HepG2 (cell line): ENCODE measurements around the gene HDLBP. TPM values are rescaled to one million over a fixed set of nuclear protein-coding genes. Genes with fewer than 3 reads are reported as not detected.

Source experiments
- FOXO1 ChIP-seq: sonication (generic); formaldehyde crosslinking; IDR thresholded peaks from 2 replicates; pipeline ENCODE4 v1.4.0; 2020; ENCODE audit warnings: missing genetic modification reagents
- MAZ ChIP-seq, 2 experiments: sonication (generic) in 1 of 2; formaldehyde crosslinking in 1 of 2; IDR thresholded peaks; 2 replicates each; pipeline versions ENCODE4 v1.5.0 to v1.6.1; 2012 to 2020; ENCODE audit warnings: low read depth in 2 of 2, mild to moderate bottlenecking in 2 of 2, borderline replicate concordance in 1 of 2, improper control_type of control experiment in 1 of 2, low read length in 1 of 2, missing genetic modification reagents in 1 of 2, moderate library complexity in 1 of 2
- NCOA1 ChIP-seq: sonication (generic); formaldehyde crosslinking; IDR thresholded peaks from 2 replicates; pipeline ENCODE4 v1.9.0; 2021; ENCODE audit warnings: missing genetic modification reagents
- NR2F1 ChIP-seq, 2 experiments: fragments of 450-650 bp in 1 of 2; formaldehyde crosslinking in 1 of 2; IDR thresholded peaks; 2 replicates each; pipeline versions ENCODE4 v1.5.0 to v1.6.1; 2016 to 2020; ENCODE audit warnings: mild to moderate bottlenecking in 1 of 2, missing compliant biosample characterization in 1 of 2, missing genetic modification reagents in 1 of 2, moderate library complexity in 1 of 2
- ZKSCAN8 ChIP-seq: IDR thresholded peaks from 2 replicates; pipeline ENCODE4 v1.6.1; 2016; ENCODE audit warnings: borderline replicate concordance, missing genetic modification reagents, missing compliant biosample characterization
- ZNF235 ChIP-seq: sonication (generic); formaldehyde crosslinking; IDR thresholded peaks from 2 replicates; pipeline ENCODE4 v1.8.1; 2023; ENCODE audit warnings: mild to moderate bottlenecking, missing genetic modification reagents, borderline replicate concordance
- ZNF33B ChIP-seq: sonication (generic); formaldehyde crosslinking; IDR thresholded peaks from 2 replicates; pipeline ENCODE4 v1.5.1; 2020; ENCODE audit warnings: mild to moderate bottlenecking, missing genetic modification reagents
- polyA plus RNA-seq, 8 experiments: library from polyadenylated mRNA; depleted of rRNA in 3 of 8; stranded (reverse) in 7 of 8; unstranded in 1 of 8; fragments of >200 nt; fragmentation: Illumina TruSeq in 4 of 8; extraction: Trizol in 4 of 8; gene quantifications; 2 replicates each; pipeline versions ENCODE4 v1.2.1 to v1.2.3, GENCODE V29; 2011 to 2016; ENCODE audit warnings: low read depth in 4 of 8, missing spikeins in 1 of 8, mixed read lengths in 1 of 8; ENCODE audit not compliant: insufficient read depth in 1 of 8
- total RNA-seq, 5 experiments: library from RNA; depleted of rRNA; stranded (reverse); fragments of >200 nt; fragmentation: Illumina TruSeq; extraction: Trizol; gene quantifications; 2 replicates each; pipeline ENCODE4 v1.2.3, GENCODE V29; 2016; ENCODE audit warnings: low read depth in 1 of 5
- TF ChIP-seq, protein P1 (sequence below): sonication (generic); formaldehyde crosslinking; IDR thresholded peaks from 2 replicates; pipeline ENCODE4 v1.5.0; 2020; ENCODE audit warnings: mild to moderate bottlenecking, missing genetic modification reagents
- TF ChIP-seq, protein P2 (sequence below): sonication (generic); formaldehyde crosslinking; IDR thresholded peaks from one replicate; pipeline ENCODE4 v1.5.1; 2020; ENCODE audit warnings: mild to moderate bottlenecking, missing genetic modification reagents; ENCODE audit errors: not compliant biosample characterization
- TF ChIP-seq, protein P3 (sequence below): sonication (generic); formaldehyde crosslinking; IDR thresholded peaks from 2 replicates; pipeline ENCODE4 v1.5.1; 2020; ENCODE audit warnings: mild to moderate bottlenecking, missing genetic modification reagents, moderate library complexity

HDLBP gene
- total and polyA plus RNA-seq, 2 of the 13 experiments (the other 11 are each of a cell fraction or from before 2014, with no cell fraction given), result 464 to 707 TPM

DNA sequence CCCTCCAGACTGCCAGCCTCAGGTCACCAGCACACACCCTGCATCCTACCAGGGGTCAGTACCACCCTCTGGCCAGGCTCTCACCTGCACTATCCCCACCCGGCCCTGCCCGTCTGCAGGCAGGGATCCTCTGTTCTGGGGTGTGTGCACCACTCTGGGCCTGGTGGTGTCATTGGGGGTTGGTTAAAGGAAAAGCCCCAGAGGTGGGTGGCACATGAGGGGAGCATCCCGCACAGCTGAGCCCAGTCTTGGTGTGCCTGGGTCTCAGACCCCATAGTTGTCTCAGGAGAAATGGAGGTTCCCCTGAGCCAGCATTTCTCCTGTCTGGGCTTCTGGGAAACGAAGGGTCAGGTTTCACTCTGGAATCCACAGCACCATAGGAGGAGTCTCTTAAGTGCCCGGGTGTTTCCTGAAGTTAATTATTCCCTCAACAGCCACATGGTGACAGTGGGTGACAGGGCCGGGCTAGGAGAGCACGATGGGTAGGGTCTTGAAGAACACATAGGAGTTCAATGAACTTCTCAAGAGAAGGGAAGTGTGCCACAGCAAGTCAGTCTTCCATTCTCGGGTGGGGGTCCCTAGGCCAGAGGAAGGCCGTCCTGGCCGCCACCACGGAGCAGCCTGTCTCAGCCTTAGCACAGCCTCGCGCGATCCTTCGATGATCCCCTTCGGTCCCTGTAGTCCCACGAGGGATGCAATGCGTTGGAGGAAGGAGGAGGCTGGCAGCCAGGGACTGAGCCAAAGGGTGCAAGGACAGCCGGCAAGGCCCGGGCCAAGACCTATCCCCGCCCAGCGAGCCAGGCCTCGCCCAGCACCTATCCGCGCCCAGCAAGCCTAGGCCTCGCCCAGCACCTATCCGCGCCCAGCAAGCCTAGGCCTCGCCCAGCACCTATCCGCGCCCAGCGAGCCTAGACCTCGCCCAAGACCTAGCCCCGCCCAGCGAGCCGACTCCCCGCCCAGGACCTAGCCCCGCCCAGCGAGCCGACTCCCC lies 39.5 kb upstream of the HDLBP start (continued):
- TF ChIP-seq, protein P1, sequence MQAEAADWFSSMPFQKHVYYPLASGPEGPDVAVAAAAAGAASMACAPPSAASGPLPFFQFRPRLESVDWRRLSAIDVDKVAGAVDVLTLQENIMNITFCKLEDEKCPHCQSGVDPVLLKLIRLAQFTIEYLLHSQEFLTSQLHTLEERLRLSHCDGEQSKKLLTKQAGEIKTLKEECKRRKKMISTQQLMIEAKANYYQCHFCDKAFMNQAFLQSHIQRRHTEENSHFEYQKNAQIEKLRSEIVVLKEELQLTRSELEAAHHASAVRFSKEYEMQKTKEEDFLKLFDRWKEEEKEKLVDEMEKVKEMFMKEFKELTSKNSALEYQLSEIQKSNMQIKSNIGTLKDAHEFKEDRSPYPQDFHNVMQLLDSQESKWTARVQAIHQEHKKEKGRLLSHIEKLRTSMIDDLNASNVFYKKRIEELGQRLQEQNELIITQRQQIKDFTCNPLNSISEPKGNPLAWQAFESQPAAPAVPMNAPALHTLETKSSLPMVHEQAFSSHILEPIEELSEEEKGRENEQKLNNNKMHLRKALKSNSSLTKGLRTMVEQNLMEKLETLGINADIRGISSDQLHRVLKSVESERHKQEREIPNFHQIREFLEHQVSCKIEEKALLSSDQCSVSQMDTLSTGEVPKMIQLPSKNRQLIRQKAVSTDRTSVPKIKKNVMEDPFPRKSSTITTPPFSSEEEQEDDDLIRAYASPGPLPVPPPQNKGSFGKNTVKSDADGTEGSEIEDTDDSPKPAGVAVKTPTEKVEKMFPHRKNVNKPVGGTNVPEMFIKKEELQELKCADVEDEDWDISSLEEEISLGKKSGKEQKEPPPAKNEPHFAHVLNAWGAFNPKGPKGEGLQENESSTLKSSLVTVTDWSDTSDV, result 0 out of 2 replicates have a peak, but pooled peaks have one; percentile 41
- TF ChIP-seq NR2F1 (CRISPR knock-in tag; IDR thresholded peaks at IDR 0.05) (no peak), MAZ (IDR thresholded peaks at IDR 0.05; ENCODE audit: borderline replicate concordance, low read depth, low read length) (no peak), MAZ (CRISPR knock-in tag; IDR thresholded peaks at IDR 0.05; ENCODE audit: low read depth) (peak; percentile 40), ZNF235 (CRISPR knock-in tag) (no peak), NCOA1 (CRISPR knock-in tag) (no peak), ZNF33B (CRISPR knock-in tag) (no peak), ZKSCAN8 (CRISPR knock-in tag) (peak; percentile 33; the same call in 1 of the 2 replicates), FOXO1 (CRISPR knock-in tag) (peak; percentile 36; the same call in 1 of the 2 replicates)
- TF ChIP-seq, protein P2, sequence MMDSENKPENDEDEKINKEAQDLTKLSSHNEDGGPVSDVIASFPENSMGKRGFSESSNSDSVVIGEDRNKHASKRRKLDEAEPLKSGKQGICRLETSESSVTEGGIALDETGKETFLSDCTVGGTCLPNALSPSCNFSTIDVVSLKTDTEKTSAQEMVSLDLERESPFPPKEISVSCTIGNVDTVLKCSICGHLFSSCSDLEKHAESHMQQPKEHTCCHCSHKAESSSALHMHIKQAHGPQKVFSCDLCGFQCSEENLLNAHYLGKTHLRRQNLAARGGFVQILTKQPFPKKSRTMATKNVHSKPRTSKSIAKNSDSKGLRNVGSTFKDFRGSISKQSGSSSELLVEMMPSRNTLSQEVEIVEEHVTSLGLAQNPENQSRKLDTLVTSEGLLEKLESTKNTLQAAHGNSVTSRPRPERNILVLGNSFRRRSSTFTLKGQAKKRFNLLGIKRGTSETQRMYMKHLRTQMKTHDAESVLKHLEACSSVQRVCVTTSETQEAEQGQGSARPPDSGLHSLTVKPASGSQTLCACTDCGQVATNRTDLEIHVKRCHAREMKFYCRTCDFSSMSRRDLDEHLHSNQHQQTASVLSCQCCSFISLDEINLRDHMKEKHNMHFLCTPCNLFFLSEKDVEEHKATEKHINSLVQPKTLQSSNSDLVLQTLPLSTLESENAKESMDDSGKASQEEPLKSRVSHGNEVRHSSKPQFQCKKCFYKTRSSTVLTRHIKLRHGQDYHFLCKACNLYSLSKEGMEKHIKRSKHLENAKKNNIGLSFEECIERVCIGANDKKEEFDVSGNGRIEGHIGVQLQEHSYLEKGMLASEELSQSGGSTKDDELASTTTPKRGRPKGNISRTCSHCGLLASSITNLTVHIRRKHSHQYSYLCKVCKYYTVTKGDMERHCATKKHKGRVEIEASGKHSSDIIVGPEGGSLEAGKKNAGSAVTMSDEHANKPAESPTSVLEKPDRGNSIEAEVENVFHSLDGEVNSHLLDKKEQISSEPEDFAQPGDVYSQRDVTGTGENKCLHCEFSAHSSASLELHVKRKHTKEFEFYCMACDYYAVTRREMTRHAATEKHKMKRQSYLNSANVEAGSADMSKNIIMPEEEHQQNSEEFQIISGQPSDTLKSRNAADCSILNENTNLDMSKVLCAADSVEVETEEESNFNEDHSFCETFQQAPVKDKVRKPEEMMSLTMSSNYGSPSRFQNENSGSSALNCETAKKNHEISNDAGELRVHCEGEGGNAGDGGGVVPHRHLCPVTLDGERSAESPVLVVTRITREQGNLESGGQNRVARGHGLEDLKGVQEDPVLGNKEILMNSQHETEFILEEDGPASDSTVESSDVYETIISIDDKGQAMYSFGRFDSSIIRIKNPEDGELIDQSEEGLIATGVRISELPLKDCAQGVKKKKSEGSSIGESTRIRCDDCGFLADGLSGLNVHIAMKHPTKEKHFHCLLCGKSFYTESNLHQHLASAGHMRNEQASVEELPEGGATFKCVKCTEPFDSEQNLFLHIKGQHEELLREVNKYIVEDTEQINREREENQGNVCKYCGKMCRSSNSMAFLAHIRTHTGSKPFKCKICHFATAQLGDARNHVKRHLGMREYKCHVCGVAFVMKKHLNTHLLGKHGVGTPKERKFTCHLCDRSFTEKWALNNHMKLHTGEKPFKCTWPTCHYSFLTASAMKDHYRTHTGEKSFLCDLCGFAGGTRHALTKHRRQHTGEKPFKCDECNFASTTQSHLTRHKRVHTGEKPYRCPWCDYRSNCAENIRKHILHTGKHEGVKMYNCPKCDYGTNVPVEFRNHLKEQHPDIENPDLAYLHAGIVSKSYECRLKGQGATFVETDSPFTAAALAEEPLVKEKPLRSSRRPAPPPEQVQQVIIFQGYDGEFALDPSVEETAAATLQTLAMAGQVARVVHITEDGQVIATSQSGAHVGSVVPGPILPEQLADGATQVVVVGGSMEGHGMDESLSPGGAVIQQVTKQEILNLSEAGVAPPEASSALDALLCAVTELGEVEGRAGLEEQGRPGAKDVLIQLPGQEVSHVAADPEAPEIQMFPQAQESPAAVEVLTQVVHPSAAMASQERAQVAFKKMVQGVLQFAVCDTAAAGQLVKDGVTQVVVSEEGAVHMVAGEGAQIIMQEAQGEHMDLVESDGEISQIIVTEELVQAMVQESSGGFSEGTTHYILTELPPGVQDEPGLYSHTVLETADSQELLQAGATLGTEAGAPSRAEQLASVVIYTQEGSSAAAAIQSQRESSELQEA (CRISPR knock-in tag), result no peak
- TF ChIP-seq, protein P3, sequence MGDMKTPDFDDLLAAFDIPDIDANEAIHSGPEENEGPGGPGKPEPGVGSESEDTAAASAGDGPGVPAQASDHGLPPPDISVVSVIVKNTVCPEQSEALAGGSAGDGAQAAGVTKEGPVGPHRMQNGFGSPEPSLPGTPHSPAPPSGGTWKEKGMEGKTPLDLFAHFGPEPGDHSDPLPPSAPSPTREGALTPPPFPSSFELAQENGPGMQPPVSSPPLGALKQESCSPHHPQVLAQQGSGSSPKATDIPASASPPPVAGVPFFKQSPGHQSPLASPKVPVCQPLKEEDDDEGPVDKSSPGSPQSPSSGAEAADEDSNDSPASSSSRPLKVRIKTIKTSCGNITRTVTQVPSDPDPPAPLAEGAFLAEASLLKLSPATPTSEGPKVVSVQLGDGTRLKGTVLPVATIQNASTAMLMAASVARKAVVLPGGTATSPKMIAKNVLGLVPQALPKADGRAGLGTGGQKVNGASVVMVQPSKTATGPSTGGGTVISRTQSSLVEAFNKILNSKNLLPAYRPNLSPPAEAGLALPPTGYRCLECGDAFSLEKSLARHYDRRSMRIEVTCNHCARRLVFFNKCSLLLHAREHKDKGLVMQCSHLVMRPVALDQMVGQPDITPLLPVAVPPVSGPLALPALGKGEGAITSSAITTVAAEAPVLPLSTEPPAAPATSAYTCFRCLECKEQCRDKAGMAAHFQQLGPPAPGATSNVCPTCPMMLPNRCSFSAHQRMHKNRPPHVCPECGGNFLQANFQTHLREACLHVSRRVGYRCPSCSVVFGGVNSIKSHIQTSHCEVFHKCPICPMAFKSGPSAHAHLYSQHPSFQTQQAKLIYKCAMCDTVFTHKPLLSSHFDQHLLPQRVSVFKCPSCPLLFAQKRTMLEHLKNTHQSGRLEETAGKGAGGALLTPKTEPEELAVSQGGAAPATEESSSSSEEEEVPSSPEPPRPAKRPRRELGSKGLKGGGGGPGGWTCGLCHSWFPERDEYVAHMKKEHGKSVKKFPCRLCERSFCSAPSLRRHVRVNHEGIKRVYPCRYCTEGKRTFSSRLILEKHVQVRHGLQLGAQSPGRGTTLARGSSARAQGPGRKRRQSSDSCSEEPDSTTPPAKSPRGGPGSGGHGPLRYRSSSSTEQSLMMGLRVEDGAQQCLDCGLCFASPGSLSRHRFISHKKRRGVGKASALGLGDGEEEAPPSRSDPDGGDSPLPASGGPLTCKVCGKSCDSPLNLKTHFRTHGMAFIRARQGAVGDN, result peak; percentile 92
